Common myeloid progenitor, CD34-positive (primary cell): ENCODE results near the gene PDE4DIP.
"Not testable (repeated sequence)": the region's sequence is repeated elsewhere in the genome, so short reads cannot be mapped to it uniquely, and the experiment has no call there.

Experiments
- CTCF ChIA-PET: fragments of 350-600 bp; sonication (Branson Sonifier 250); formaldehyde crosslinking; loops from one replicate; lab custom pipeline; 2021; ENCODE audit warnings: antibody characterized with exemption; lab: Charles Lee
- POLR2A ChIA-PET: fragments of 350-600 bp; sonication (Branson Sonifier 250); formaldehyde crosslinking; loops from one replicate; lab custom pipeline; 2021; ENCODE audit warnings: antibody characterized with exemption; lab: Charles Lee
- DNase-seq, 3 donors: peaks; one replicate each; pipeline versions ENCODE4 v3.0.0 to v3.0.0-alpha.2; 2013
- H3K27ac ChIP-seq, 2 experiments: 1 replicate in 1 of 2; 2 replicates in 1 of 2; pipeline ENCODE4 v1.7.0; 2013; ENCODE audit warnings: inconsistent platforms in 2 of 2, low read length in 2 of 2, mild to moderate bottlenecking in 2 of 2, low read depth in 1 of 2, moderate library complexity in 1 of 2; ENCODE audit not compliant: severe bottlenecking in 2 of 2, insufficient read depth in 1 of 2, poor library complexity in 1 of 2
- H3K27me3 ChIP-seq, 5 experiments: replicated peaks in 2 of 5; 1 replicate in 3 of 5; 2 replicates in 2 of 5; pipeline versions ENCODE4 v1.6.1 to v1.7.0; 2013; ENCODE audit warnings: low read length in 4 of 5, mild to moderate bottlenecking in 2 of 5, moderate library complexity in 2 of 5, inconsistent platforms in 1 of 5; ENCODE audit not compliant: insufficient read depth in 5 of 5, control insufficient read depth in 4 of 5
- H3K36me3 ChIP-seq, 4 experiments: 1 replicate in 2 of 4; 2 replicates in 2 of 4; pipeline versions ENCODE4 v1.6.1 to v1.7.0; 2013; ENCODE audit warnings: low read length in 3 of 4, control low read depth in 1 of 4, mild to moderate bottlenecking in 1 of 4; ENCODE audit not compliant: control insufficient read depth in 4 of 4, insufficient read depth in 4 of 4
- H3K4me1 ChIP-seq, 4 experiments: 1 replicate in 3 of 4; 2 replicates in 1 of 4; pipeline versions ENCODE4 v1.6.1 to v1.7.1; 2013; ENCODE audit warnings: low read length in 3 of 4, mild to moderate bottlenecking in 3 of 4, control low read depth in 1 of 4, inconsistent platforms in 1 of 4, moderate library complexity in 1 of 4; ENCODE audit not compliant: control insufficient read depth in 4 of 4, insufficient read depth in 4 of 4; ENCODE audit errors: control extremely low read depth in 1 of 4
- H3K4me3 ChIP-seq, 7 experiments: 1 replicate in 4 of 7; 2 replicates in 3 of 7; pipeline versions ENCODE4 v1.5.1 to v1.7.0; 2013; ENCODE audit warnings: mild to moderate bottlenecking in 7 of 7, low read length in 6 of 7, moderate library complexity in 6 of 7, inconsistent platforms in 2 of 7, low read depth in 2 of 7, control low read depth in 1 of 7; ENCODE audit not compliant: insufficient read depth in 4 of 7, control insufficient read depth in 1 of 7; ENCODE audit errors: extremely low read depth in 1 of 7
- H3K9me3 ChIP-seq, 5 experiments: 1 replicate in 4 of 5; 2 replicates in 1 of 5; pipeline versions ENCODE4 v1.6.1 to v1.7.1; 2013; ENCODE audit warnings: low read length in 4 of 5, mild to moderate bottlenecking in 2 of 5, inconsistent platforms in 1 of 5, low read depth in 1 of 5, moderate library complexity in 1 of 5; ENCODE audit not compliant: control insufficient read depth in 4 of 5, insufficient read depth in 2 of 5; ENCODE audit errors: control extremely low read depth in 1 of 5
- WGBS: methylation state at CpG from one replicate; pipeline ENCODE4 v1.1.5; 2013; ENCODE audit not compliant: insufficient coverage; 5-methylcytosine and 5-hydroxymethylcytosine counted together

Gene PDE4DIP

GRCh38 chr1:149002664-149003063, 158.4 kb downstream of the PDE4DIP start:
- H3K27ac ChIP-seq, H3K4me3 ChIP-seq, H3K27me3 ChIP-seq, H3K36me3 ChIP-seq, DNase-seq, CTCF ChIA-PET, H3K9me3 ChIP-seq, H3K4me1 ChIP-seq, POLR2A ChIA-PET: not testable (repeated sequence)
- no CpG with 5 or more reads among the region's 8 CpGs for WGBS

- H3K9me3 ChIP-seq, H3K27me3 ChIP-seq, H3K4me1 ChIP-seq, H3K36me3 ChIP-seq, H3K27ac ChIP-seq, H3K4me3 ChIP-seq, DNase-seq, POLR2A ChIA-PET, CTCF ChIA-PET: not testable (repeated sequence)
- WGBS: no CpG with 5 or more reads among the region's 4 CpGs
Observed at GRCh38 chr1:149008326-149008725, 164.1 kb downstream of the PDE4DIP start.

- H3K4me3 ChIP-seq, H3K27ac ChIP-seq, H3K27me3 ChIP-seq, POLR2A ChIA-PET, DNase-seq, H3K4me1 ChIP-seq, CTCF ChIA-PET, H3K36me3 ChIP-seq, H3K9me3 ChIP-seq: not testable (repeated sequence)
- WGBS: no CpG with 5 or more reads among the region's 2 CpGs
Observed at GRCh38 chr1:149008769-149009168, 164.5 kb downstream of the PDE4DIP start.

- POLR2A ChIA-PET, H3K27me3 ChIP-seq, DNase-seq, CTCF ChIA-PET, H3K9me3 ChIP-seq, H3K27ac ChIP-seq, H3K36me3 ChIP-seq, H3K4me1 ChIP-seq, H3K4me3 ChIP-seq: not testable (repeated sequence)
- no CpG with 5 or more reads among the region's 3 CpGs for WGBS
Observed at GRCh38 chr1:149009761-149010160, 165.5 kb downstream of the PDE4DIP start.

GRCh38 chr1:149012599-149012998, 168.4 kb downstream of the PDE4DIP start:
- POLR2A ChIA-PET: not testable (repeated sequence)

GRCh38 chr1:149013513-149013912, 169.3 kb downstream of the PDE4DIP start:
- H3K36me3 ChIP-seq, H3K9me3 ChIP-seq, CTCF ChIA-PET, POLR2A ChIA-PET, DNase-seq, H3K27ac ChIP-seq, H3K4me3 ChIP-seq, H3K4me1 ChIP-seq, H3K27me3 ChIP-seq: not testable (repeated sequence)
- no CpG with 5 or more reads among the region's 4 CpGs for WGBS

More at GRCh38 chr1:149012599-149012998, 168.4 kb downstream of the PDE4DIP start:
- H3K27ac ChIP-seq, H3K27me3 ChIP-seq, H3K36me3 ChIP-seq, H3K4me1 ChIP-seq, CTCF ChIA-PET, H3K9me3 ChIP-seq, H3K4me3 ChIP-seq: not testable (repeated sequence)
- peak in 2 of 3 donors; percentile 7 to 22 for DNase-seq
- no CpG with 5 or more reads among the region's 5 CpGs for WGBS

GRCh38 chr1:149015522-149015921, 171.3 kb downstream of the PDE4DIP start:
- DNase-seq, H3K36me3 ChIP-seq, H3K4me3 ChIP-seq, H3K27ac ChIP-seq, POLR2A ChIA-PET, H3K4me1 ChIP-seq, H3K27me3 ChIP-seq, H3K9me3 ChIP-seq, CTCF ChIA-PET: not testable (repeated sequence)
- WGBS: no CpG with 5 or more reads among the region's 3 CpGs
